CD14-positive monocyte (primary cell): ENCODE measurements around the gene MAPK14. TPM values are rescaled to one million over a fixed set of nuclear protein-coding genes. Genes with fewer than 3 reads are reported as not detected.
A peak's percentile ranks its signal among the peaks of the same experiment; 100 is the strongest.

Experiments used
- DNase-seq, 3 donors: peaks; one replicate each; pipeline ENCODE4 v3.0.0-alpha.2; 2011 to 2022
- H2AFZ ChIP-seq: 2 replicates; pipeline ENCODE4 v1.6.0; 2012; ENCODE audit warnings: mild to moderate bottlenecking, low read depth, low read length, inconsistent platforms; ENCODE audit not compliant: insufficient read depth, poor library complexity, severe bottlenecking
- H3K27ac ChIP-seq, 2 donors: 1 replicate in 1 of 2; 2 replicates in 1 of 2; pipeline ENCODE4 v1.5.1; 2012 to 2013; ENCODE audit warnings: low read length in 2 of 2, control low read depth in 1 of 2, inconsistent platforms in 1 of 2, low read depth in 1 of 2, mild to moderate bottlenecking in 1 of 2
- H3K27me3 ChIP-seq, 2 donors: one replicate each; pipeline versions ENCODE4 v1.6.0 to v1.6.1; 2011 to 2013; ENCODE audit warnings: low read length in 2 of 2; ENCODE audit not compliant: control insufficient read depth in 2 of 2, insufficient read depth in 2 of 2
- H3K36me3 ChIP-seq, 2 donors: replicated peaks in 1 of 2; 1 replicate in 1 of 2; 2 replicates in 1 of 2; pipeline versions ENCODE4 v1.5.1 to v1.6.1; 2012 to 2013; ENCODE audit warnings: low read length in 2 of 2, control low read depth in 1 of 2, inconsistent platforms in 1 of 2, mild to moderate bottlenecking in 1 of 2; ENCODE audit not compliant: insufficient read depth in 2 of 2, control insufficient read depth in 1 of 2
- H3K4me1 ChIP-seq, 2 donors: 1 replicate in 1 of 2; 2 replicates in 1 of 2; pipeline versions ENCODE4 v1.5.1 to v1.6.1; 2012 to 2013; ENCODE audit warnings: low read length in 2 of 2, control low read depth in 1 of 2, inconsistent platforms in 1 of 2, mild to moderate bottlenecking in 1 of 2, moderate library complexity in 1 of 2; ENCODE audit not compliant: insufficient read depth in 2 of 2, control insufficient read depth in 1 of 2
- H3K4me2 ChIP-seq: replicated peaks from 2 replicates; pipeline ENCODE3; 2012; ENCODE audit warnings: low read length, moderate library complexity, mild to moderate bottlenecking; ENCODE audit not compliant: poor library complexity, severe bottlenecking; ENCODE audit errors: extremely low read depth
- H3K4me3 ChIP-seq, 3 experiments: fragments of 200-600 bp in 1 of 3; sonication (generic) in 1 of 3; replicated peaks in 1 of 3; 1 replicate in 2 of 3; 2 replicates in 1 of 3; pipeline ENCODE4 v1.5.1; 2011 to 2013; ENCODE audit warnings: low read length in 3 of 3, mild to moderate bottlenecking in 3 of 3, control low read depth in 2 of 3, low read depth in 2 of 3, inconsistent platforms in 1 of 3, moderate library complexity in 1 of 3
- H3K79me2 ChIP-seq: 2 replicates; pipeline ENCODE4 v1.6.0; 2012; ENCODE audit warnings: mild to moderate bottlenecking, control low read depth, inconsistent platforms, low read length, moderate library complexity; ENCODE audit not compliant: insufficient read depth
- H3K9ac ChIP-seq: 2 replicates; pipeline ENCODE4 v1.6.0; 2017; ENCODE audit warnings: low read length, mild to moderate bottlenecking; ENCODE audit not compliant: insufficient read depth, poor library complexity, severe bottlenecking
- H3K9me3 ChIP-seq, 2 donors: replicated peaks in 1 of 2; 1 replicate in 1 of 2; 2 replicates in 1 of 2; pipeline versions ENCODE4 v1.5.1 to v1.6.1; 2012 to 2013; ENCODE audit warnings: low read length in 2 of 2, control low read depth in 1 of 2; ENCODE audit not compliant: control insufficient read depth in 1 of 2, insufficient read depth in 1 of 2
- H4K20me1 ChIP-seq: 2 replicates; pipeline ENCODE4 v1.6.0; 2012; ENCODE audit warnings: mild to moderate bottlenecking, low read length, control low read depth, moderate library complexity; ENCODE audit not compliant: insufficient read depth
- H3K27ac Mint-ChIP-seq, 7 donors: one replicate each; pipeline ENCODE4 v1.8.0; 2020; ENCODE audit warnings: mild to moderate bottlenecking in 7 of 7, mixed read lengths in 7 of 7, moderate library complexity in 6 of 7, inconsistent platforms in 2 of 7
- H3K27me3 Mint-ChIP-seq, 3 donors: one replicate each; pipeline ENCODE4 v1.8.0; 2021 to 2022; ENCODE audit warnings: low read depth in 3 of 3, mild to moderate bottlenecking in 3 of 3, mixed read lengths in 3 of 3, moderate library complexity in 3 of 3, inconsistent platforms in 1 of 3
- H3K36me3 Mint-ChIP-seq, 2 donors: one replicate each; pipeline ENCODE4 v1.8.0; 2020; ENCODE audit warnings: mixed read lengths in 2 of 2, inconsistent platforms in 1 of 2, mild to moderate bottlenecking in 1 of 2
- H3K4me1 Mint-ChIP-seq: one replicate; pipeline ENCODE4 v1.8.0; 2020; ENCODE audit warnings: mild to moderate bottlenecking, mixed read lengths
- H3K4me3 Mint-ChIP-seq, 2 donors: one replicate each; pipeline ENCODE4 v1.8.0; 2020; ENCODE audit warnings: mild to moderate bottlenecking in 2 of 2, mixed read lengths in 2 of 2, moderate library complexity in 1 of 2
- H3K9me3 Mint-ChIP-seq, 7 donors: one replicate each; pipeline ENCODE4 v1.8.0; 2020 to 2022; ENCODE audit warnings: mixed read lengths in 7 of 7, mild to moderate bottlenecking in 6 of 7, moderate library complexity in 6 of 7, inconsistent platforms in 2 of 7
- WGBS: methylation state at CpG from one replicate; pipeline ENCODE4 v1.1.5; 2013; ENCODE audit warnings: missing lambda C conversion rate; ENCODE audit not compliant: insufficient coverage; 5-methylcytosine and 5-hydroxymethylcytosine counted together
- intact Hi-C, 2 donors: fragments of 100-400 bp; cut with micrococcal nuclease; formaldehyde crosslinking; loops; one replicate each; pipeline versions ENCODE4 v1.15.0 to v1.15.1; 2023
- polyA plus RNA-seq, 3 donors: library from polyadenylated mRNA; depleted of rRNA in 1 of 3; unstranded in 2 of 3; stranded (reverse) in 1 of 3; fragments of 300-500 nt in 2 of 3; fragments of >200 nt in 1 of 3; fragmentation: Illumina TruSeq in 2 of 3; gene quantifications; 1 replicate in 2 of 3; 2 replicates in 1 of 3; pipeline ENCODE4 v1.2.3, GENCODE V29; 2012 to 2021
- TF ChIP-seq, protein P1 (sequence below): fragments of 200-600 bp; IDR thresholded peaks from one replicate; pipeline ENCODE4 v1.8.0; 2022; ENCODE audit warnings: antibody characterized with exemption, mild to moderate bottlenecking

MAPK14 gene
- polyA plus RNA-seq, 3 donors = 56.6 to 96.6 (median 83.7) TPM

DNA sequence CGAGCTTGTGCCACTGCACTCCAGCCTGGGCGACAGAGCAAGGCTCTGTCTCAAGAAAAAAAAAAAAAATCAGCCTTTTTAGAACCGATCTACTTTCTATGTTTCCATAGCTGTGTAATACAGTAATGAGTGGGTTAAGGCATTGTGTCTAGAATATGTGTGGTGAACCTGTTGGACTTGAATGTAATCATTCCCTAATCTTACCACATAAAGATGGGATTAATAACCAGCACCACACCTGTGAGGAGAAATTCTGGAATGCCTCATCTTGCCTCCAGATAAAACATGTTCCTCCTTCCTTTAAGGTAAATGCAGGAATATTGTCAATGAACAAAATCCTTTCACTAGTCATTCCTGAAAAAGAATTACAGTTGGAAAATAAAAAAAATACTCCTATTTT lies 43.7 kb downstream of the MAPK14 start:
- no peak overlapping the region for H3K4me3 ChIP-seq
- peaks cover 100% of the 10 kb centered on the region for H4K20me1 ChIP-seq
- H3K36me3 Mint-ChIP-seq = peaks cover 21 to 55% of the 10 kb centered on the region in 2 donors
- DNase-seq = no peak
- peaks cover 35% of the 10 kb centered on the region for H3K4me1 Mint-ChIP-seq
- TF ChIP-seq, protein P1, sequence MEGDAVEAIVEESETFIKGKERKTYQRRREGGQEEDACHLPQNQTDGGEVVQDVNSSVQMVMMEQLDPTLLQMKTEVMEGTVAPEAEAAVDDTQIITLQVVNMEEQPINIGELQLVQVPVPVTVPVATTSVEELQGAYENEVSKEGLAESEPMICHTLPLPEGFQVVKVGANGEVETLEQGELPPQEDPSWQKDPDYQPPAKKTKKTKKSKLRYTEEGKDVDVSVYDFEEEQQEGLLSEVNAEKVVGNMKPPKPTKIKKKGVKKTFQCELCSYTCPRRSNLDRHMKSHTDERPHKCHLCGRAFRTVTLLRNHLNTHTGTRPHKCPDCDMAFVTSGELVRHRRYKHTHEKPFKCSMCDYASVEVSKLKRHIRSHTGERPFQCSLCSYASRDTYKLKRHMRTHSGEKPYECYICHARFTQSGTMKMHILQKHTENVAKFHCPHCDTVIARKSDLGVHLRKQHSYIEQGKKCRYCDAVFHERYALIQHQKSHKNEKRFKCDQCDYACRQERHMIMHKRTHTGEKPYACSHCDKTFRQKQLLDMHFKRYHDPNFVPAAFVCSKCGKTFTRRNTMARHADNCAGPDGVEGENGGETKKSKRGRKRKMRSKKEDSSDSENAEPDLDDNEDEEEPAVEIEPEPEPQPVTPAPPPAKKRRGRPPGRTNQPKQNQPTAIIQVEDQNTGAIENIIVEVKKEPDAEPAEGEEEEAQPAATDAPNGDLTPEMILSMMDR = no peak
- H3K27ac ChIP-seq = peak overlapping the region in 1 of 2 donors; percentile 63
- H3K79me2 ChIP-seq = peaks cover 100% of the 10 kb centered on the region
- H3K27me3 ChIP-seq = no peaks in the 10 kb centered on the region
- H3K9me3 ChIP-seq = no peaks in the 10 kb centered on the region
- H3K9ac ChIP-seq = no peak overlapping the region
- peaks cover 0 to 3% of the 10 kb centered on the region in 2 donors for H3K4me1 ChIP-seq
- H3K27ac Mint-ChIP-seq = peak overlapping the region in 2 of 7 donors; percentile 48 to 79
- intact Hi-C loops = no loop called here
- H3K4me3 Mint-ChIP-seq = no peak overlapping the region
- H3K4me2 ChIP-seq = no peak overlapping the region
- H3K9me3 Mint-ChIP-seq = peaks cover 0 to 4% (median 0%) of the 10 kb centered on the region in 7 donors
- no CpG with 5 or more reads among the region's 3 CpGs for WGBS
- peaks cover 16 to 65% of the 10 kb centered on the region in 2 donors for H3K36me3 ChIP-seq
- H3K27me3 Mint-ChIP-seq = peaks cover 0 to 1% (median 0%) of the 10 kb centered on the region in 3 donors
- H2AFZ ChIP-seq = no peak overlapping the region

GRCh38 chr6:36071714-36072113 lies 44.1 kb downstream of the MAPK14 start:
- peaks cover 20 to 65% of the 10 kb centered on the region in 2 donors for H3K36me3 ChIP-seq
- Mint-ChIP-seq H3K36me3 (peaks cover 25 to 55% of the 10 kb centered on the region in 2 donors), H3K27ac (peak overlapping the region; percentile 12 to 88 (median 79)), H3K4me3 (no peak overlapping the region), H3K9me3 (peaks cover 0 to 4% (median 0%) of the 10 kb centered on the region in 7 donors), H3K27me3 (peaks cover 0 to 1% (median 0%) of the 10 kb centered on the region in 3 donors), H3K4me1 (peaks cover 31% of the 10 kb centered on the region)
- H4K20me1 ChIP-seq = peaks cover 100% of the 10 kb centered on the region
- H3K79me2 ChIP-seq = peaks cover 100% of the 10 kb centered on the region
- DNase-seq = no peak
- H3K9ac ChIP-seq = no peak overlapping the region
- intact Hi-C loops = no loop called here
- no peak overlapping the region for H3K4me3 ChIP-seq
- H3K4me1 ChIP-seq = peaks cover 0 to 3% of the 10 kb centered on the region in 2 donors
- no CpG with 5 or more reads among the region's 1 CpG for WGBS
- H3K9me3 ChIP-seq = no peaks in the 10 kb centered on the region
- H3K4me2 ChIP-seq = no peak overlapping the region
- no peak overlapping the region for H2AFZ ChIP-seq
- peak overlapping the region in 1 of 2 donors; percentile 63 for H3K27ac ChIP-seq
- no peaks in the 10 kb centered on the region for H3K27me3 ChIP-seq
- TF ChIP-seq, protein P1 = no peak
